GM19240 (cell line): ENCODE measurements around the gene NECTIN1.

ENCODE experiments used
- DNase-seq: peaks from one replicate; pipeline ENCODE4 v3.0.0; 2011; ENCODE audit warnings: low spot score; ENCODE audit not compliant: insufficient read length

NECTIN1 gene

DNA sequence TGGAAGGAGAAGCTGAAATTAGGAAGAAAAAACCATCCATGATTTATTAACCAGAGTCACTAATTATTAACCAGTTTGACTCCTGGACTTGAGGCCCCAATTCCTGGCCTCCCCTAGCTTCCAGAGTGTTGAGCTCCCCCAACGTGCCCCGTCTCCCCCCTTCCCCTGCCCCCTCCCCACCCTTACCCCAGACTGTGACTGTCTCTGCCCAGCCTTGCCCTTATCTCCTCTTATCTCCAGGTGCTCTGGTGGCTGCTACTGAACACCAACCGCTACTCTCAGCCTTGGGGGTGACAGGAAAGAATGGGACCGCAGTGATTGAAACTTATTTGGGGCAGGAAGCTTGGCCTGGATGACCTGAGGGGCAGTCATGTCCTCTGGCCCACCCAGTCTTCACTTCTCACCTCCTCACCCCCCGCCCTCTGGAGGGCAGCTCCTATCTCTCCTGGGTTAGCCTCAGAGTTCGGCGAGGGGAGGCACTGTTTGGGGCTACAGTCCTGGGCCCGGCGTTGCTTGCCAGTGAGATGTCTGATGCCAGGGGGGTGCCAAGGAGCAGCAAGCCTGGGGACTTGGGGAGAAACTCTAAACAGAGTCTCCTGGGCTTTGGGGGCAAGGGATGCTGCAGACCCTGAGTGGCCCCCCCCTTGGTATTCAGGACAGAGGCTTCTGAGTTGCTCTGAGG is 15.5 kb downstream of the NECTIN1 start:
- DNase-seq = no peak

- DNase-seq = no peak
Observed at GRCh38 chr11:119712459-119713358, 16.3 kb downstream of the NECTIN1 start.

- DNase-seq = no peak
Observed at GRCh38 chr11:119712006-119712405, 17.0 kb downstream of the NECTIN1 start.

GRCh38 chr11:119711476-119711875 is 17.5 kb downstream of the NECTIN1 start:
- no peak for DNase-seq

GRCh38 chr11:119710417-119710816 is 18.6 kb downstream of the NECTIN1 start:
- DNase-seq = no peak

DNA sequence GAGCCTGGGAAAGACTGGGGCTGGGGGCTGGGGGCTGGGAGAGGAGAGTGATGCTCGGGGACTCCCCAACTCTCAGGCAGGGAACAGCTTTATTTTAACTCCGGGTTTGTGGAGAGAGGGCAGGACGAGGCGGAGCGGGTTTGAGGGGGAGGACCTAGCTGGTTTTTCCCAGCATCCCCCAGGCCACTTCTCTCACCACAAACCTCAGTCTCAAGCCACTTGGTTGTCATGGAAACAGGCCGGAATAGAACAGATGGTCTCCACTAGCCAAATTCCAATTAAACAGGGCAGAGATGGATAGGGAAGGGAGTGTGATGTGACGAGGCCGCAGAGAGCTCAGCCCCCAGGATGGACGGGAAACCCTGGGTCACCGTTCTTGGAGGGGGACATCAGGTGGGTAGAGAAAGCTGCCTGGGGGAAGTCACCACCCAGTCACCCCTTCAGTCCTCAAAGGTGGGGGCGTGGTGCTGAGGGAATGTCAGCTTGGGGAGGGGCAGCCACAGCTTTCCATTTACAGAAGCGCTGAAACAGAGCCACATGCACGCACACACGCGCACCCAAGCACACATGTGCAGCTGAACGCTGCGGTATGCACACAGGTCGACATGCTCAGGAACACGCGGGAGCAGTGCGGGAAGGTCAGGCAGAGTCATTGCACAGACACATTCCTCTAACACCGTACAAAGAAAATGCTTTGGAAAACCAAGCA is 19.2 kb downstream of the NECTIN1 start:
- DNase-seq = no peak

DNA sequence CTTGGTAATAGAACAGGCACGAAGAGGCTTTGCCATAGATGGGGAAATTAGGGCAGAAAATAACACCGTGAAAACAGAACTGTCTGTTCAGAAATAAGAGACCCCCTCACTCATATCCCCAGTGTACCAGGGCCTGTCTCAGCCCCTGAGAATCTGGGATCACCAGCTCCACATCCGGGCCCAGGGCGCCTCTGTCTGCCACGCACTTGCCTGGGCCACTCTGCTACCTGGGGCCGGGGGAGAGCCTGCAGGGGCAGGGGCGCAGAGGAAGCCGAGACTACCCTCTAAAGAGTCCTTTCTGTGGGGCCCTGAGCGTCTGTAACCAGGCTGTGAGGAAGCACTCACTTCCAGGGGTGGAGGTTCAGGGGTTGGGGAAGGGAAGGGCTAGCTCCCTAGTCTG is 19.8 kb downstream of the NECTIN1 start:
- no peak for DNase-seq

GRCh38 chr11:119708384-119708783 is 20.6 kb downstream of the NECTIN1 start:
- DNase-seq = no peak

DNA sequence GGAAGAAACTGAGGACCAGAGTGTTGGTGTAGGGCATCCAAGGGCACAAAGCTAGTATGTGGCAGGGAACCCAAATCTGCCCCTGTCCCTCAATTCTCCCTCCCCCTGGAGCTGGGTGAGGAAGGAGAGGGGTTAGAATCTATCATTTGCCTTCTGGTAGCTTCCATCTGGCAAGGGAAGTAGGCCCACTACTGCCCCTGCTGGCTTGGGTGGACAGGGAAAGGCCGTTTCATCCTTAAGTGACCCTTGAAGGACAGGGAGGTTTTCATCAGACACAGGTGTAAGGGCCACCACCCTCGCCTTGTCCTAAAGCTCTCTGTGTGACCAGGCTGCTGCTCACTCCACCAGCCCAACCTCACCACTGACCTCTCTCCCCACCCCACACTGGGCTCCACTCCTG is 22.1 kb downstream of the NECTIN1 start:
- DNase-seq = no peak

- no peak for DNase-seq
Observed at GRCh38 chr11:119706029-119706428, 23.0 kb downstream of the NECTIN1 start.

DNA sequence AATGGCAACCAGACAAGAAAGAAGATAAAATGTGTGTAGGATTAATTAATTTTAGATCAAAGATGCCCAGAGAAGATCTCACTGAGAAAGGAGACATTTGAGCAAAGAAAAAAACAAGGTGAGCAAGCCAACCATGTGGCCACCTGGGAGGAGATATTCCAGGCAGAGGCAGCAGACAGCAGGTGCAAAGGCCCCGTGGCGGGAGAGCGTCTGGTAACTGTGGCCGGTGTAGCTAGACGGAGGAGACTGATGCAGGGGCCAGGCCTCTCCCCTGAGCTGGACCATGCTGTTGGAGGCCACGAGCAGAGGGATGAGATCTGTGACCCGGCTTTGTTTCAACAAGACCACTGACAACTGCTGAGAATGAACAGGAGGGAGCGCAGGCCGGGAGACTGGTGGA is 23.6 kb downstream of the NECTIN1 start:
- DNase-seq = no peak

DNA sequence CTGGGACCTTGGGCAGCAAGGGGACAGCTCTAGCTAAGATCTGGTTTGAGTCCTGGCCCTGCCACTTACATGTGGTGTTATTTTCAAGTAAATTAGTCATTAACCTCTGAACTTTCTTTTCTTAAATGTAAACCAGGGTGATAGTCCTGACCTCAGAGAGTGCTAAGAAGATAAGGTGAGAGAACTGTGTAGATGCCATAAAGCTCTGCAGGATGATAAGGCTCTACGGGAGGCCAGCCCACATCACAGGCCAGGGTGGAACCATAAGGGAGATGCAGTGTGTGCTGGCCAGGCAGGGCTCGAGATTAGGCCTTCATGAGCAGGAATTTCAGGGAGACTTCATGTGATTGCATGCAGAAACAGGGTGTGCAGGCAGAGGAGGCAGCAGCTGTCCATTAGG is 24.2 kb downstream of the NECTIN1 start:
- DNase-seq = no peak

GRCh38 chr11:119701591-119702549 is 27.1 kb downstream of the NECTIN1 start:
- no peak for DNase-seq

GRCh38 chr11:119700536-119701346 is 28.3 kb downstream of the NECTIN1 start:
- no peak for DNase-seq

DNA sequence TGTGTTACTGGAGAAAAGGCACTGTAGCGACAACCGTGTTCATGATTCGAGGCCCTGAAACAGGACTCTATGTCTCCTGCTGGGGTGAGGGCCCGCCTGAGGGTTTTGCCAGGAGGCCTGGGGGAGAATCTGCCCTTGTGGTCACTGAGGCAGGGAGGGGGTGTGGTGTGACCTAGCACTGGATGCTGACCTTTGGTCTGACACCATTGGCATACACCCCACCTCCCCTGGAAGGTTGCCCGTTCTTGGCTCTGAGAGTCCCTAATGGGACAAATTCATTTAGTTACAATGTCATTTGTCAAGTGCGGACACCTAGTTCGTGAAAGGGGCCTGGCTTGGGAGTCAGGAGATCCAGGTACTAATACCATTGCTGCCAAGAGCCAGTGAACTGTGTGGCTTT is 29.0 kb downstream of the NECTIN1 start:
- DNase-seq = no peak

DNA sequence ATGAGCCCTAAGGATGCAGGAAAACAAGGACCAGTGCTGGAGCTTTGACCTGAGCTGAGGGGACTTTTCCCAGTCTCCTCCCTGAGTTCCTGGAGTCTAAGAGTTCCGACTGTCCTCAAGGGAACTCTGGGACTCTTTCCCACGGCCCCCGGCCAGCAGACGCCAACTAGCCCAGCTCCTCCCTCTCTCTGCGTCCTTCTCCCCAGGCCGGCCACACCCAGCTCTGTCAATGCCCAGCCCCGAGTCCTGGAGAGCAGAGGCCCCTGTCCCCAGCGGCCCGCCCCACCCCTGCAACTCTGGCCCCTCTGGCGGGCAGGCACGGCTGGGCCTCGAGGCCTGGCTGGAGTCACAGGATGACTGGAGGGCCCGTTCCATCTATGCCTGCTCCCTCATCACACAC is 29.8 kb downstream of the NECTIN1 start:
- DNase-seq = no peak

- DNase-seq = no peak
Observed at GRCh38 chr11:119697882-119698281, 31.1 kb downstream of the NECTIN1 start.

- no peak for DNase-seq
Observed at GRCh38 chr11:119697445-119697844, 31.6 kb downstream of the NECTIN1 start.

DNA sequence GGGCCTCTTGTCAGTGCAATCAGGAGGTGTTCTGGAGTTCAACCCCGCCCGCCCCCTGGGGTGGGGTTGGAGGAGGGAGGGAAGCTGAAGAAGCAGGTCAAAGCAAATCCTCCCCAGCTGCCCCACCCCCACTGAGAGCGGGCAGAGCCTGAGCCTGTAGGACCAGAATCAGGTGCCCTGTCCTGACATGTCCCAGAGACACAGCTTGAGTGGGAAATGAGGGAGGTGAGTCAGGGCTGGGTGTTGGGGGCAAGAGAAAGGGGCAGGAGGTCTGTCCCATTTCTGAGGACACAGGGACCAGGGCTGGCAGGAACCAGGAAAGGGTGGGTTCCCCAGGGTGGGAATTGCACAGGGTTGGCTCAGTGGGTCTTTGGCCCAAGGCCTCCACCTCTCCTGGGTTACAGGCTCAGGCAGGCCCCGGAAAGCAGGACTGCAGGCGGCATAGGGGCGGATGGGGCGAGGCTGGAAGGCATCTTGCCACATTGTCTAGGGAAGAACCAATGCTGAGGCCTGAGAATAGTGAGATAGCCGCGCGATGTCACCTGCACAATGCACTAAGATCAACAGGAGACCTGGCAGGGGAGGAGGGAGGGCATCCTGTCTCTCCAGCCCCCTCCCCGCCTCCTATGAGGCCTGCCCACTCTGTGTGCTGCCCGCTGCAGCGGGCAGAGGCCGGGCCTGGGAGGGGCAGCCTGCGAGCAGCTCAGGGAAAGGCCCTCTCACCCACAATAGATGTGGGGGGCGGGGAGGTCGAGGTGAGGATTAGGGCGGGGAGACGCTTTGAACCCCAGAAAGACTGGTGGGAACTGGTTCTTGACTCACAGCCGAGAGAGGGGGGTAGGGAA is 32.4 kb downstream of the NECTIN1 start:
- DNase-seq = no peak
